ENCODE measurements around the gene GRIA3. TPM values are rescaled to one million over a fixed set of nuclear protein-coding genes. Genes with fewer than 3 reads are reported as not detected.

GRIA3 gene
- 11.9 and 13.3 TPM in 2 replicates for total RNA-seq

DNA sequence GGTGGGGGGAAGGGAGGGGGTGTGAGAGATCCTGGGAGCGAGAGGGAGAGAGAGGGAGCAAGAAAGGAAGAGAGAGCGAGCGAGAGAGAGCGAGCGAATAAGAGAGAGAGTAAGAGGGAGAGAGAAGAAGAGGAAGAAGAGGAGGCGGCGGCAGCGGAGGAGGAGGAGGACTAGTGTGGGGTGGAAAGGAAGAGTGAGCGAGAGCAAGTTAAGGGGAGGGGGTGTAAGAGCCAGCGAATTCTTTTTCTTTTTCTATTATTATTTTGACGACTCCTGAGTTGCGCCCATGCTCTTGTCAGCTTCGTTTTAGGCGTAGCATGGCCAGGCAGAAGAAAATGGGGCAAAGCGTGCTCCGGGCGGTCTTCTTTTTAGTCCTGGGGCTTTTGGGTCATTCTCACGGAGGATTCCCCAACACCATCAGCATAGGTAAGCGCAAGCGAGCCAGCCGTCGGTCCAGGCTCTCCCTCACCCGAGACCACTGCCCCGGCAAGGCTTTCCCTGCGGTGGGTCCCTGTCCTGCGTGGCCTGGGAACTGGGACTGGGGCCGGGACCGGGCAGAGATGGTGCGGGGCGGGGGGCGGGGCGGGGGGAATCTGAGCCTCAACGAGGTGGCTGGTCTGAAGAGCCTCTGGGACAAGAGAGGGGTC, at the start of gene GRIA3:
GRIA3 (plus strand) TSS at position 60 of the 647 bp plus-strand sequence; CDS start at position 318, 258 bp downstream.

